Measurements from ENCODE around the gene GFPT2. TPM values are rescaled to one million over a fixed set of nuclear protein-coding genes. Genes with fewer than 3 reads are reported as not detected.

The GFPT2 gene
- total RNA-seq, 4 donors from 2014 or later: 8.2 to 26.6 (median 11.1) TPM

DNA sequence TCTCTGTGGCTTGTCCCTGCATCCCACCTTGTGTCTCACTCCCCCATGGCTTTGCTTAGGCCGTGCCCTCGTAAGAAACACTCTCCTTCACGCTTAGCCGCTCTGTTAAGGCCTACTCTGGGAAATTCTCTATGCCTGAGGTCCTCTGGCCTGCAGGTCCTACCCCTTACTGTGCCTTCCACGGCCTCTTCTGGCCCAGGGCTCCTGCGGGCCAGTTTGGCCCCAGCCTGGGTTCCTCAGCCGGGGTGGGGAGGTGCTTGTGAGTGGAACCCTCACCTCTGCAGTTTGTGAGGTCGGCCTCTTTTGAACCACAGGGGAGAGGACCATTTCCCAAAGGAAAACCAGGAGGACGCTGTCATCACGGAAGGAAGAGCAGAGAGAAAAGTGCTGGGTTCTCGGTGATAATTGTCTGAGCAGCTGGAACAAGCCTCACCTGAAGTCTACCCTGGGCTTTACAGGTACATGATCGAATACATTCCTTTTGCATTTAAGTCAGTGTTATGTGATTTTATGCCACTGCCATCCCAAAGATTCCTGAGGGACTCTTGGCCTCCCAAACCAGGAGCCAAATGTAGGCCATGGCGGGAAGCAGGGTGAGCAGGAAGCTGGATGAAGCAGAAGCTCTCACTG, 28.8 kb upstream of the GFPT2 start:
- peak; percentile 47 to 49 for DNase-seq
- 68 to 70% methylated on average over 13 of the region's 13 CpGs for WGBS, 2 donors
- TF ChIP-seq POLR2A (IDR thresholded peaks at IDR 0.05): no peak
- TF ChIP-seq, protein P1, sequence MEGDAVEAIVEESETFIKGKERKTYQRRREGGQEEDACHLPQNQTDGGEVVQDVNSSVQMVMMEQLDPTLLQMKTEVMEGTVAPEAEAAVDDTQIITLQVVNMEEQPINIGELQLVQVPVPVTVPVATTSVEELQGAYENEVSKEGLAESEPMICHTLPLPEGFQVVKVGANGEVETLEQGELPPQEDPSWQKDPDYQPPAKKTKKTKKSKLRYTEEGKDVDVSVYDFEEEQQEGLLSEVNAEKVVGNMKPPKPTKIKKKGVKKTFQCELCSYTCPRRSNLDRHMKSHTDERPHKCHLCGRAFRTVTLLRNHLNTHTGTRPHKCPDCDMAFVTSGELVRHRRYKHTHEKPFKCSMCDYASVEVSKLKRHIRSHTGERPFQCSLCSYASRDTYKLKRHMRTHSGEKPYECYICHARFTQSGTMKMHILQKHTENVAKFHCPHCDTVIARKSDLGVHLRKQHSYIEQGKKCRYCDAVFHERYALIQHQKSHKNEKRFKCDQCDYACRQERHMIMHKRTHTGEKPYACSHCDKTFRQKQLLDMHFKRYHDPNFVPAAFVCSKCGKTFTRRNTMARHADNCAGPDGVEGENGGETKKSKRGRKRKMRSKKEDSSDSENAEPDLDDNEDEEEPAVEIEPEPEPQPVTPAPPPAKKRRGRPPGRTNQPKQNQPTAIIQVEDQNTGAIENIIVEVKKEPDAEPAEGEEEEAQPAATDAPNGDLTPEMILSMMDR (IDR thresholded peaks at IDR 0.05): no peak
- Histone ChIP-seq H3K27me3 (no peaks in the 10 kb centered on the region), H3K4me3 (replicated peaks in 1 of 3) (no peak overlapping the region), H3K9me3 (no peaks in the 10 kb centered on the region), H3K27ac (peak overlapping the region in 1 of 3 donors; percentile 27), H3K36me3 (no peaks in the 10 kb centered on the region), H3K4me1 (peaks cover 0 to 12% of the 10 kb centered on the region in 2 donors)
- intact Hi-C loops (cut with DNase I): no loop called here

DNA sequence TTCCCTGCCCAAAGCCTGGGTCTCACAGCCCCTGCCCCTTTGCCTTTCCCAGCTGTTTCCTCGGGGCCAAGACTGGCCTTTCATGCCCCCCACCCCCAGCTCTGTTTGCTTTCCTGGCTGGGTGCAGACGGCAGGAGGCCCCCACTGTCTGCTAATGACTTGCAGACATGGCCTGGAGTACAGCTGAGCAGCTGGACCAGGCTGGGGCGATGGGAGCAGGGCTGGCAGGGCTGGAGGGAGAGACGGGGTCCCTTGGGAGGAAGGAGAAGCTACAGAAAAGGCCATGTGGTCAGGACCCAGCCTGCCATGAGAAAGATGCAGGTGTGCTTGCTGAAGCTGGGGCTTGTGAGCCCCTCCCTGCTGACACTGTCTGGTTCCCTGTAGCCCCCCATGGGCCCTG, 28.3 kb upstream of the GFPT2 start:
- no peaks in the 10 kb centered on the region for H3K9me3 ChIP-seq
- H3K4me1 ChIP-seq: peaks cover 0 to 12% of the 10 kb centered on the region in 2 donors
- DNase-seq: no peak
- intact Hi-C loops (cut with DNase I): no loop called here
- TF ChIP-seq, protein P1 (IDR thresholded peaks at IDR 0.05): no peak
- no peak for TF ChIP-seq POLR2A (IDR thresholded peaks at IDR 0.05)
- H3K36me3 ChIP-seq: no peaks in the 10 kb centered on the region
- WGBS, 2 donors: 67 to 68% methylated on average over 2 to 4 of the region's 4 CpGs
- H3K27ac ChIP-seq: peak overlapping the region in 1 of 3 donors; percentile 27
- no peak overlapping the region for H3K4me3 ChIP-seq (replicated peaks in 1 of 3)
- no peaks in the 10 kb centered on the region for H3K27me3 ChIP-seq

DNA sequence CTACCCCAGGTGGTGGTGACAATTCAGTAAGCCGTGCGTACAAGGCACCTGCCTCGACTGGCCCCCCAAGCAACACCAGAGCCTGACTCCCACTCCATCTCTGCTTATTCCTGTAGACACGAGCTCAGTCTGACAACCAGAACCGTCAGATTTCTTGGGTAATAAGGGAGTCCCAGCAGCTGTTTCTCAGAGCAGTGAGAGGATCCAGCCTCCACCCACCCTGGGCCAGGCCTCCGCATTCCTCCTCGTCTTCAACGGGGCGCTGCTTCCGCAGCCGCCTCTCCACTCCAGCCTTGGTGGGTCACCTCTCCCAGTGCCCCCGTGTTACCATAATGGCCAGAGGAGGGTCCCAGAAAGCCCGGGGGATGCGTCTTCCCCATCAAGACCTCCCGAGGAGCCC, 27.7 kb upstream of the GFPT2 start:
- WGBS, 2 donors: 80 to 88% methylated on average over 15 of the region's 15 CpGs
- Histone ChIP-seq H3K27me3 (no peaks in the 10 kb centered on the region), H3K9me3 (no peaks in the 10 kb centered on the region), H3K36me3 (no peaks in the 10 kb centered on the region), H3K4me1 (peaks cover 0 to 12% of the 10 kb centered on the region in 2 donors), H3K4me3 (replicated peaks in 1 of 3) (no peak overlapping the region), H3K27ac (no peak overlapping the region)
- TF ChIP-seq, protein P1 (IDR thresholded peaks at IDR 0.05): no peak
- TF ChIP-seq POLR2A (IDR thresholded peaks at IDR 0.05): no peak
- intact Hi-C loops (cut with DNase I): no loop called here
- no peak for DNase-seq

DNA sequence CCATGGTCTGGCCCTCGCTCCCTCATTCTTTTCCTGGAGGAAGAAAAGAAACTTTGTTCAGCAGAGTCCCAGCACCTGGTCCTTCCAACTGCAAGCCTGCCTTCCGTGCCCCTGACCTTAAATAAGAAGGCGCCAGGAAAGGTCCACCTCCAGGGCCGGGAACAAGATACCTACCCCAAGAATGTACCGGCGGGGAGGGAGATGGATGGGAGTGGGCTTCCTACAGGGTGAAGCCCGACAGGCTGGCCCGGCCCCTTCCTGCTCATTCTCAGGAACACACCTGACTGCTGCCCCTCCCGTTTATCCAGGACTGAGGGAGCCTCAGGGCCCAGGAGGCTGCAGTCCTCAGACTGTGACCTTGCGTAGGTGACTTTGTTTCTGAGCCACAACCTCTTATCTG, 27.3 kb upstream of the GFPT2 start:
- 86 to 88% methylated on average over 9 to 10 of the region's 10 CpGs for WGBS, 2 donors
- DNase-seq: no peak

More for the DNA sequence above, 27.3 kb upstream of the GFPT2 start:
- H3K9me3 ChIP-seq: no peaks in the 10 kb centered on the region
- intact Hi-C loops (cut with DNase I): no loop called here
- H3K4me3 ChIP-seq (replicated peaks in 1 of 3): no peak overlapping the region
- H3K4me1 ChIP-seq: peaks cover 0 to 12% of the 10 kb centered on the region in 2 donors
- no peak overlapping the region for H3K27ac ChIP-seq
- no peak for TF ChIP-seq POLR2A (IDR thresholded peaks at IDR 0.05)
- TF ChIP-seq, protein P1 (IDR thresholded peaks at IDR 0.05): no peak
- H3K27me3 ChIP-seq: no peaks in the 10 kb centered on the region
- H3K36me3 ChIP-seq: no peaks in the 10 kb centered on the region
